ENCODE results near the gene NAP1L4.

DNA sequence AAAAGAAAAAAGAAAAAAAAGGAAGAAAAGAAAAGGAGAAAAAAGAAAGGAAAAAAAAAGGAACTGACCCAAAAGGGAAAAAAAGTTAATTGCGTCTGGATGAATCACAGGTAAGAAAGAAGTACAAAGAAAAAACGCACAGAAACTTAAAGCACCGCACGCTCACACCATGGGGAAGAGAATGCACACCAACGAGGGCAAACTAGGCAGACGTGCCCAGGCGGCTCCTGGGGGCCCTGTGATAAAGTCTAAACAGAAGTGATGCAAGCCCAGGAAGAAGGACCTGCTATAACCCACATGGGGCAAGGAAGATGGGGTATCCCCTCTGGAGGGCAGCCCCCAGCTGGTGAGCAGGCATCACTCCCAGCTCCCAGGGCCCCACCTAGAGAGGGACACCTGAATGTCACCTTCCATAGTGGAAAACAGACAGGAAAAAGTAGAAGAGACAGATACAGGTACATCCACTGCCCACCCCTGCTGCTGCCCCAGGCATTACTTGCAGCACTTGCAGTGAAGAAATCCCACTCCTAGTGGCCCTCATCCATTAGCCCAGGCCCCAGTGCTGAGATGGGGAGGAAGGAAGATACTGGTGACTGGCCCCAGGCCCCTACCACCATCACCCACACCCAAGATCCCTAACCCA, 28.9 kb downstream of the NAP1L4 start:
- TF ChIP-seq CTCF (IDR thresholded peaks at IDR 0.05) (no peak), EZH2 (IDR thresholded peaks at IDR 0.05; ENCODE audit: borderline replicate concordance, insufficient read depth, low read depth, low read length, poor library complexity, severe bottlenecking) (no peak)

All from B cell (primary cell).